Astrocyte of the cerebellum (primary cell): ENCODE data around the gene ATF7IP2.
"Not testable (repeated sequence)": the region's sequence is repeated elsewhere in the genome, so short reads cannot be mapped to it uniquely, and the experiment has no call there.

Experiments used
- DNase-seq: peaks from one replicate; pipeline ENCODE4 v3.0.0-alpha.2; 2011; ENCODE audit warnings: low read depth
- H3K4me3 ChIP-seq: 2 replicates; pipeline ENCODE4 v1.5.1; 2011; ENCODE audit warnings: mild to moderate bottlenecking, low read depth, low read length, moderate library complexity
- CTCF ChIP-seq: IDR thresholded peaks from 2 replicates; pipeline ENCODE4 v1.5.1; 2012; ENCODE audit warnings: low read length, low read depth, moderate library complexity, mild to moderate bottlenecking; ENCODE audit errors: missing control alignments
- in situ Hi-C: cut with HindIII; loops from 2 replicates; pipeline ENCODE4 v1.10.0; 2017; ENCODE audit warnings: low sequenced_read_pairs

ATF7IP2 gene

GRCh38 chr16:10453159-10453510, 67.3 kb downstream of the ATF7IP2 start:
- no peak for TF ChIP-seq CTCF
- DNase-seq, result no peak
- in situ Hi-C loops, result no loop called here
- H3K4me3 ChIP-seq, result no peak overlapping the region

GRCh38 chr16:10465821-10466220, 80.0 kb downstream of the ATF7IP2 start:
- DNase-seq, result no peak
- in situ Hi-C loops, result no loop called here
- no peak for TF ChIP-seq CTCF
- no peak overlapping the region for H3K4me3 ChIP-seq

- H3K4me3 ChIP-seq, result no peak overlapping the region
- in situ Hi-C loops, result no loop called here
- DNase-seq, result no peak
- no peak for TF ChIP-seq CTCF
Measured at GRCh38 chr16:10466313-10466712, 80.5 kb downstream of the ATF7IP2 start.

- no peak for DNase-seq
- no peak for TF ChIP-seq CTCF
- no peak overlapping the region for H3K4me3 ChIP-seq
- in situ Hi-C loops, result no loop called here
Measured at GRCh38 chr16:10466861-10467260, 81.0 kb downstream of the ATF7IP2 start.

GRCh38 chr16:10476636-10477035, 90.8 kb downstream of the ATF7IP2 start:
- DNase-seq, in situ Hi-C loops, H3K4me3 ChIP-seq: not testable (repeated sequence)

GRCh38 chr16:10480151-10480550, 94.3 kb downstream of the ATF7IP2 start:
- no peak for DNase-seq
- in situ Hi-C loops, result no loop called here
- no peak for TF ChIP-seq CTCF
- no peak overlapping the region for H3K4me3 ChIP-seq

GRCh38 chr16:10485159-10485558, 99.3 kb downstream of the ATF7IP2 start:
- no peak for DNase-seq

More at GRCh38 chr16:10485159-10485558, 99.3 kb downstream of the ATF7IP2 start:
- H3K4me3 ChIP-seq, result no peak overlapping the region
- in situ Hi-C loops, result no loop called here
- TF ChIP-seq CTCF, result no peak
